SU-DHL-6 (cell line): ENCODE results near the gene UNC5A.

Experiments
- EZH2phosphoT487 ChIP-seq: fragments of 200-600 bp; sonication (generic), shearing (Covaris generic); conservative IDR thresholded peaks from 2 replicates; pipeline ENCODE4 v1.6.1; 2018; ENCODE audit warnings: mild to moderate bottlenecking, antibody characterized with exemption, low read length, moderate library complexity, mixed read lengths
- TF ChIP-seq, protein P1 (sequence below): fragments of 200-600 bp; sonication (generic); IDR thresholded peaks from one replicate; pipeline ENCODE4 v1.5.1; 2017; ENCODE audit warnings: antibody characterized with exemption, mild to moderate bottlenecking, low read length, moderate library complexity; ENCODE audit not compliant: insufficient read depth, poor library complexity, severe bottlenecking

DNA sequence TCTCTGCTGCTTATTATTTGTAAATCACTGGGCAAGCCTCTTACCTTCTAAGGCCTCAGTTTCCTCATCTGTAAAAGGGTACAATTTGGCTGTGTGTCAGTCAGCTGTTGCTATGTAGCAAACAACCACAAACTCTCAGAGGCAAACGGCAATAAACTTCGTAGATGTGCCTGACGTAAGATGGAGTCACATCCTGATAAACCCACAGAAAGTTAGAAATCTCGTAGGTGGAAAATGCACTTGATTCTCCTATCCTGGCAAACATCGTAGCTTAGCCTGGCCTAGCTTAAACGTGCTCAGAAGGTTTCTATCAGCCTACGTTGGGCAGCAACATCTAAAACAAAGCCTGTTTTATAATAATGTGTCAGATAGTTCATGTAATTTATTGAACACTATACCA, 35.0 kb upstream of the UNC5A start:
- TF ChIP-seq, protein P1, sequence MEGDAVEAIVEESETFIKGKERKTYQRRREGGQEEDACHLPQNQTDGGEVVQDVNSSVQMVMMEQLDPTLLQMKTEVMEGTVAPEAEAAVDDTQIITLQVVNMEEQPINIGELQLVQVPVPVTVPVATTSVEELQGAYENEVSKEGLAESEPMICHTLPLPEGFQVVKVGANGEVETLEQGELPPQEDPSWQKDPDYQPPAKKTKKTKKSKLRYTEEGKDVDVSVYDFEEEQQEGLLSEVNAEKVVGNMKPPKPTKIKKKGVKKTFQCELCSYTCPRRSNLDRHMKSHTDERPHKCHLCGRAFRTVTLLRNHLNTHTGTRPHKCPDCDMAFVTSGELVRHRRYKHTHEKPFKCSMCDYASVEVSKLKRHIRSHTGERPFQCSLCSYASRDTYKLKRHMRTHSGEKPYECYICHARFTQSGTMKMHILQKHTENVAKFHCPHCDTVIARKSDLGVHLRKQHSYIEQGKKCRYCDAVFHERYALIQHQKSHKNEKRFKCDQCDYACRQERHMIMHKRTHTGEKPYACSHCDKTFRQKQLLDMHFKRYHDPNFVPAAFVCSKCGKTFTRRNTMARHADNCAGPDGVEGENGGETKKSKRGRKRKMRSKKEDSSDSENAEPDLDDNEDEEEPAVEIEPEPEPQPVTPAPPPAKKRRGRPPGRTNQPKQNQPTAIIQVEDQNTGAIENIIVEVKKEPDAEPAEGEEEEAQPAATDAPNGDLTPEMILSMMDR = no peak
- no peak for TF ChIP-seq EZH2phosphoT487
